ENCODE measurements around the gene TMEM255B. TPM values are rescaled to one million over a fixed set of nuclear protein-coding genes. Genes with fewer than 3 reads are reported as not detected.

TMEM255B gene
- total and polyA plus RNA-seq, 2 of the 4 experiments (the other 2 are of a cell fraction), result 0.36 to 0.94 TPM

DNA sequence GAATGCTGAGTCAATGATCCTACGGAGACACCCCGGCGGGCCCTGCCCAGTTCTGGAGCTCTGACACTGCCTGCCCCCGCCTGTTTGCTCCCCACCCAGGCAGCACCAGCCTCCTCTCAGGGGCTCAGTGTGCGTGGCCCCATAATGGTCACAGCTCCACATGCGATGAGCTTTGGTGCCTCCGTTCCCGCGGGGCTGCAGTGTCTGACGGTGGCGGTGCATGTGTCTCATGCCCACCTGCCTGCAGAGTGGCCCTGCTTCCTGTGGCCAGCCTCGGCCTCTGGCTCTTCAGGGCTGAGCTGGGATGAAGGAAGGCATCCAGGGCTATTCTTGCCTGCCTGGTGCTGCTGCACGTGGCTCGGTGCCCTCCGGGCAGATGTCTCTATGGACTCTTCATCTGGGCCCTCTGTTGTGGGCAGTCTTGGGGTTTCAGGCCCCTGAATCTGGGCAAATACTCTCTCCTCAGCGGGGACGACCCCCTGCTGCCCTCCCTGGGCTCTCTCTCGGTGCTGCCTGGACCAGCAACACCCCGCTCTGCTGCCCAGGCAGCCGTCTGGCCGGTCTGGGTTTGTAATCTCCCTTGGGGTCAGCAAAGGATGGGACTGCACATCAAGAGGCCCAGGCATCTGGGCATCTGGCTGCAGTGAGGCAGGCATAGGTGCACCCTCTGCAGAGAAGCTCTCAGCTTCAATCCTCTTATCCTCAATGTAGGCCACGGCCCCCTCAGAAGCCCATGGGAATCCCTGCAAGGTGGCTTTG is 19.3 kb upstream of the TMEM255B start:
- Histone ChIP-seq H3K27ac (ENCODE audit: insufficient read depth, low read length) (no peak overlapping the region), H3K4me1 (ENCODE audit: control insufficient read depth, insufficient read depth, low read length) (peaks cover 4% of the 10 kb centered on the region; the same call in 1 of the 2 replicates), H3K56ac (ENCODE audit: extremely low read depth, insufficient read depth, low read length) (no peak overlapping the region), H3K4me3 (ENCODE audit: insufficient read depth, low read depth, low read length) (no peak overlapping the region), H3K27me3 (ENCODE audit: control insufficient read depth, insufficient read depth, low read length) (peaks cover 32% of the 10 kb centered on the region), H2BK120ac (ENCODE audit: low read depth, low read length) (no peak overlapping the region), H3K9ac (ENCODE audit: low read depth, low read length) (no peak overlapping the region), H3K9me3 (ENCODE audit: control insufficient read depth, insufficient read depth, low read length) (no peaks in the 10 kb centered on the region), H3K4ac (ENCODE audit: low read depth, low read length) (no peak overlapping the region), H4K20me1 (ENCODE audit: insufficient read depth, low read length) (no peaks in the 10 kb centered on the region), H2AFZ (replicated peaks; ENCODE audit: low read length, poor library complexity) (no peak overlapping the region), H2BK20ac (ENCODE audit: low read depth, low read length) (no peak overlapping the region), H3K4me2 (ENCODE audit: low read depth, low read length) (no peak overlapping the region), H4K5ac (ENCODE audit: low read depth, low read length) (no peak overlapping the region), H2AK5ac (ENCODE audit: low read depth, low read length) (no peak overlapping the region), H4K8ac (ENCODE audit: low read depth in 2 of 2, low read length in 2 of 2) (no peak overlapping the region), H4K91ac (ENCODE audit: insufficient read depth, low read depth, low read length) (no peak overlapping the region), H3K9me1 (ENCODE audit: insufficient read depth, low read length) (no peaks in the 10 kb centered on the region), H3K79me1 (ENCODE audit: low read depth in 1 of 2, low read length in 2 of 2) (no peaks in the 10 kb centered on the region), H2BK5ac (ENCODE audit: low read depth, low read length, poor library complexity, severe bottlenecking) (no peak overlapping the region), H3K14ac (replicated peaks; ENCODE audit: low read depth, low read length) (no peak overlapping the region), H2BK15ac (ENCODE audit: low read depth, low read length) (no peak overlapping the region), H2AK9ac (replicated peaks; ENCODE audit: low read depth, low read length, poor library complexity) (peak overlapping the region; percentile 47), H3K18ac (ENCODE audit: low read depth, low read length) (no peak overlapping the region), H3K23ac (ENCODE audit: low read depth, low read length) (no peak overlapping the region), H3K36me3 (ENCODE audit: control insufficient read depth, insufficient read depth, low read length) (no peaks in the 10 kb centered on the region)
- DNase-seq, result no peak
- ChIA-PET CTCF (no interaction called here), POLR2A (ENCODE audit: unreplicated experiment) (no interaction called here)
- intact Hi-C loops (cut with micrococcal nuclease) (no loop called here), dilution Hi-C loops (cut with HindIII; ENCODE audit: low sequenced_read_pairs, unreplicated experiment) (no loop called here), in situ Hi-C loops (cut with MboI; ENCODE audit: low sequenced_read_pairs) (no loop called here)
- 68% methylated on average over 14 of the region's 22 CpGs; no CpG with 5 or more reads in 1 of the 2 experiments for WGBS, 2 experiments (ENCODE audit: extremely low coverage in 2 of 2, insufficient read length in 1 of 2)
- ATAC-seq (ENCODE audit: low read depth), result no peak
- TF ChIP-seq SMC3 (IDR thresholded peaks at IDR 0.05; ENCODE audit: low read depth, low read length) (no peak), MXI1 (IDR thresholded peaks at IDR 0.05; ENCODE audit: borderline replicate concordance, low read depth, low read length) (no peak), CHD1 (IDR thresholded peaks at IDR 0.05; ENCODE audit: low read depth, low read length) (no peak), RAD21 (IDR thresholded peaks at IDR 0.05; ENCODE audit: low read length) (no peak), MAFK (IDR thresholded peaks at IDR 0.05; ENCODE audit: low read depth, low read length) (no peak), RCOR1 (IDR thresholded peaks at IDR 0.05; ENCODE audit: insufficient replicate concordance, low read length) (no peak), MAZ (IDR thresholded peaks at IDR 0.05; ENCODE audit: borderline replicate concordance, low read depth, low read length) (no peak), RFX5 (IDR thresholded peaks at IDR 0.05; ENCODE audit: low read depth, low read length) (no peak), CEBPB (IDR thresholded peaks at IDR 0.05; ENCODE audit: low read depth, low read length) (no peak), FOS (IDR thresholded peaks at IDR 0.05; ENCODE audit: low read depth, low read length) (no peak), POLR2A (IDR thresholded peaks at IDR 0.05; ENCODE audit: low read depth, low read length) (no peak), BHLHE40 (IDR thresholded peaks at IDR 0.05; ENCODE audit: low read depth, low read length) (no peak), NFE2L2 (IDR thresholded peaks at IDR 0.05; ENCODE audit: low read depth, low read length) (no peak)
- TF ChIP-seq, protein P1, sequence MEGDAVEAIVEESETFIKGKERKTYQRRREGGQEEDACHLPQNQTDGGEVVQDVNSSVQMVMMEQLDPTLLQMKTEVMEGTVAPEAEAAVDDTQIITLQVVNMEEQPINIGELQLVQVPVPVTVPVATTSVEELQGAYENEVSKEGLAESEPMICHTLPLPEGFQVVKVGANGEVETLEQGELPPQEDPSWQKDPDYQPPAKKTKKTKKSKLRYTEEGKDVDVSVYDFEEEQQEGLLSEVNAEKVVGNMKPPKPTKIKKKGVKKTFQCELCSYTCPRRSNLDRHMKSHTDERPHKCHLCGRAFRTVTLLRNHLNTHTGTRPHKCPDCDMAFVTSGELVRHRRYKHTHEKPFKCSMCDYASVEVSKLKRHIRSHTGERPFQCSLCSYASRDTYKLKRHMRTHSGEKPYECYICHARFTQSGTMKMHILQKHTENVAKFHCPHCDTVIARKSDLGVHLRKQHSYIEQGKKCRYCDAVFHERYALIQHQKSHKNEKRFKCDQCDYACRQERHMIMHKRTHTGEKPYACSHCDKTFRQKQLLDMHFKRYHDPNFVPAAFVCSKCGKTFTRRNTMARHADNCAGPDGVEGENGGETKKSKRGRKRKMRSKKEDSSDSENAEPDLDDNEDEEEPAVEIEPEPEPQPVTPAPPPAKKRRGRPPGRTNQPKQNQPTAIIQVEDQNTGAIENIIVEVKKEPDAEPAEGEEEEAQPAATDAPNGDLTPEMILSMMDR (conservative IDR thresholded peaks at IDR 0.05; ENCODE audit: low read depth, low read length), result no peak
- TF ChIP-seq, protein P2, sequence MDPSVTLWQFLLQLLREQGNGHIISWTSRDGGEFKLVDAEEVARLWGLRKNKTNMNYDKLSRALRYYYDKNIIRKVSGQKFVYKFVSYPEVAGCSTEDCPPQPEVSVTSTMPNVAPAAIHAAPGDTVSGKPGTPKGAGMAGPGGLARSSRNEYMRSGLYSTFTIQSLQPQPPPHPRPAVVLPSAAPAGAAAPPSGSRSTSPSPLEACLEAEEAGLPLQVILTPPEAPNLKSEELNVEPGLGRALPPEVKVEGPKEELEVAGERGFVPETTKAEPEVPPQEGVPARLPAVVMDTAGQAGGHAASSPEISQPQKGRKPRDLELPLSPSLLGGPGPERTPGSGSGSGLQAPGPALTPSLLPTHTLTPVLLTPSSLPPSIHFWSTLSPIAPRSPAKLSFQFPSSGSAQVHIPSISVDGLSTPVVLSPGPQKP (IDR thresholded peaks at IDR 0.05; ENCODE audit: borderline replicate concordance, low read depth, low read length), result no peak
- BruUV-seq (replicated peaks), result no TSS peak

Data from IMR-90 (cell line).